IMR-90 (cell line): ENCODE data around the gene SIPA1. TPM values are rescaled to one million over a fixed set of nuclear protein-coding genes. Genes with fewer than 3 reads are reported as not detected.

Experiments
- ATAC-seq: fragments of 200-7000 bp; cut with Tn5 transposase; 2 replicates; pipeline ENCODE4 v1.9.1; 2020; ENCODE audit warnings: low read depth, mild to moderate bottlenecking, moderate library complexity
- BruUV-seq: library from RNA; stranded (reverse); fragments of 400-500 nt; replicated peaks from 2 replicates; lab custom pipeline; 2021; lab: Mats Ljungman, UMichigan
- CTCF ChIA-PET: fragments of 300-600 bp; formaldehyde crosslinking; extraction: SDS; loops from one replicate; lab custom pipeline; 2021; ENCODE audit warnings: antibody characterized with exemption; lab: Yijun Ruan, JAX
- POLR2A ChIA-PET: fragments of 300-600 bp; sonication (Branson Sonifier 250); formaldehyde crosslinking; loops from one replicate; lab custom pipeline; 2022; ENCODE audit warnings: antibody characterized with exemption; ENCODE audit not compliant: unreplicated experiment; lab: Charles Lee
- DNase-seq: peaks from one replicate; pipeline ENCODE4 v3.0.0; 2013
- H2AFZ ChIP-seq: replicated peaks from 2 replicates; pipeline ENCODE3; 2013; ENCODE audit warnings: low read length, mild to moderate bottlenecking; ENCODE audit not compliant: poor library complexity
- H2AK5ac ChIP-seq: 2 replicates; pipeline ENCODE4 v1.6.1; 2013; ENCODE audit warnings: low read depth, low read length, inconsistent platforms
- H2AK9ac ChIP-seq: replicated peaks from 2 replicates; pipeline ENCODE3; 2013; ENCODE audit warnings: mild to moderate bottlenecking, low read depth, low read length, moderate library complexity; ENCODE audit not compliant: poor library complexity
- H2BK120ac ChIP-seq: 2 replicates; pipeline ENCODE4 v1.6.1; 2013; ENCODE audit warnings: low read depth, low read length, inconsistent platforms
- H2BK15ac ChIP-seq: 3 replicates; pipeline ENCODE4 v1.6.1; 2013; ENCODE audit warnings: low read depth, low read length, inconsistent platforms
- H2BK20ac ChIP-seq: 2 replicates; pipeline ENCODE4 v1.6.1; 2013; ENCODE audit warnings: low read depth, mild to moderate bottlenecking, inconsistent platforms, low read length, moderate library complexity
- H2BK5ac ChIP-seq: 2 replicates; pipeline ENCODE4 v1.6.1; 2013; ENCODE audit warnings: mild to moderate bottlenecking, low read depth, low read length, inconsistent platforms; ENCODE audit not compliant: poor library complexity, severe bottlenecking
- H3K14ac ChIP-seq: replicated peaks from 2 replicates; pipeline ENCODE4 v1.6.1; 2013; ENCODE audit warnings: low read depth, low read length, inconsistent platforms
- H3K18ac ChIP-seq: 2 replicates; pipeline ENCODE4 v1.6.1; 2013; ENCODE audit warnings: low read depth, low read length, control low read depth
- H3K23ac ChIP-seq: 2 replicates; pipeline ENCODE4 v1.6.1; 2013; ENCODE audit warnings: low read depth, low read length, inconsistent platforms
- H3K27ac ChIP-seq: 2 replicates; pipeline ENCODE4 v1.5.1; 2013; ENCODE audit warnings: mild to moderate bottlenecking, control low read depth, low read length; ENCODE audit not compliant: insufficient read depth
- H3K27me3 ChIP-seq: 2 replicates; pipeline ENCODE4 v1.6.1; 2013; ENCODE audit warnings: low read length; ENCODE audit not compliant: control insufficient read depth, insufficient read depth
- H3K36me3 ChIP-seq: 2 replicates; pipeline ENCODE4 v1.6.1; 2013; ENCODE audit warnings: low read length, mixed read lengths; ENCODE audit not compliant: control insufficient read depth, insufficient read depth
- H3K4ac ChIP-seq: 2 replicates; pipeline ENCODE4 v1.6.1; 2013; ENCODE audit warnings: low read depth, low read length, inconsistent platforms
- H3K4me1 ChIP-seq: 2 replicates; pipeline ENCODE4 v1.6.1; 2013; ENCODE audit warnings: low read length, mixed read lengths; ENCODE audit not compliant: control insufficient read depth, insufficient read depth
- H3K4me2 ChIP-seq: 2 replicates; pipeline ENCODE4 v1.6.1; 2013; ENCODE audit warnings: low read depth, mild to moderate bottlenecking, control low read depth, low read length, moderate library complexity
- H3K4me3 ChIP-seq: 2 replicates; pipeline ENCODE4 v1.5.1; 2013; ENCODE audit warnings: low read depth, mild to moderate bottlenecking, control low read depth, low read length, moderate library complexity; ENCODE audit not compliant: insufficient read depth
- H3K56ac ChIP-seq: 2 replicates; pipeline ENCODE4 v1.6.1; 2013; ENCODE audit warnings: low read length, inconsistent platforms; ENCODE audit not compliant: insufficient read depth; ENCODE audit errors: extremely low read depth
- H3K79me1 ChIP-seq, 2 experiments: 2 replicates each; pipeline ENCODE4 v1.6.1; 2013; ENCODE audit warnings: low read length in 2 of 2, inconsistent platforms in 1 of 2, low read depth in 1 of 2
- H3K9ac ChIP-seq: 2 replicates; pipeline ENCODE4 v1.6.1; 2013; ENCODE audit warnings: low read depth, low read length, control low read depth
- H3K9me1 ChIP-seq: 2 replicates; pipeline ENCODE4 v1.6.1; 2013; ENCODE audit warnings: low read length, inconsistent platforms; ENCODE audit not compliant: insufficient read depth
- H3K9me3 ChIP-seq: 2 replicates; pipeline ENCODE4 v1.6.1; 2013; ENCODE audit warnings: low read length; ENCODE audit not compliant: control insufficient read depth, insufficient read depth
- H4K20me1 ChIP-seq: 2 replicates; pipeline ENCODE4 v1.6.1; 2013; ENCODE audit warnings: low read length, inconsistent platforms; ENCODE audit not compliant: insufficient read depth
- H4K5ac ChIP-seq: 2 replicates; pipeline ENCODE4 v1.6.1; 2013; ENCODE audit warnings: mild to moderate bottlenecking, low read depth, low read length, control low read depth
- H4K8ac ChIP-seq, 2 experiments: 2 replicates each; pipeline ENCODE4 v1.6.1; 2013; ENCODE audit warnings: low read depth in 2 of 2, low read length in 2 of 2, control low read depth in 1 of 2, inconsistent platforms in 1 of 2
- H4K91ac ChIP-seq: 2 replicates; pipeline ENCODE4 v1.6.1; 2013; ENCODE audit warnings: low read depth, low read length, inconsistent platforms; ENCODE audit not compliant: insufficient read depth
- CHD1 ChIP-seq: IDR thresholded peaks from 2 replicates; pipeline ENCODE4 v1.6.1; 2012; ENCODE audit warnings: low read depth, low read length, improper control_type of control experiment
- MXI1 ChIP-seq: IDR thresholded peaks from 2 replicates; pipeline ENCODE4 v1.6.1; 2012; ENCODE audit warnings: low read depth, mild to moderate bottlenecking, low read length, moderate library complexity, borderline replicate concordance
- RAD21 ChIP-seq: IDR thresholded peaks from 2 replicates; pipeline ENCODE4 v1.6.1; 2012; ENCODE audit warnings: low read length, improper control_type of control experiment
- WGBS, 2 experiments: methylation state at CpG; one replicate each; pipeline versions ENCODE4 v1.1.5 to v1.1.7; 2013; ENCODE audit warnings: missing lambda C conversion rate in 2 of 2; ENCODE audit not compliant: insufficient read length in 1 of 2; ENCODE audit errors: extremely low coverage in 2 of 2; 5-methylcytosine and 5-hydroxymethylcytosine counted together
- dilution Hi-C: fragments of 300-500 bp; cut with HindIII; formaldehyde crosslinking; loops from one replicate; pipeline ENCODE4 v1.14.3; 2018; ENCODE audit warnings: low sequenced_read_pairs; ENCODE audit not compliant: unreplicated experiment
- in situ Hi-C: fragments of 300-500 bp; cut with MboI; formaldehyde crosslinking; loops from 3 replicates; pipeline ENCODE4 v1.14.3; 2019; ENCODE audit warnings: low sequenced_read_pairs, inconsistent platforms, mixed read lengths
- intact Hi-C: fragments of 100-400 bp; cut with micrococcal nuclease; formaldehyde crosslinking; loops from 2 replicates; pipeline ENCODE4 v1.10.0; 2022
- polyA plus RNA-seq, 3 experiments: library from polyadenylated mRNA; depleted of rRNA; stranded (reverse); fragments of >200 nt; gene quantifications; 2 replicates each; pipeline ENCODE4 v1.2.3, GENCODE V29; 2012; ENCODE audit warnings: low replicate concordance in 1 of 3
- total RNA-seq: library from RNA; depleted of rRNA; stranded (reverse); fragments of >200 nt; gene quantifications from 2 replicates; pipeline ENCODE4 v1.2.3, GENCODE V29; 2012

SIPA1 gene
- total and polyA plus RNA-seq, 2 of the 4 experiments (the other 2 are of a cell fraction) = 10.6 to 39.7 TPM

- ChIA-PET POLR2A (no interaction called here), CTCF (no interaction called here)
- H3K23ac ChIP-seq = no peak overlapping the region
- no peaks in the 10 kb centered on the region for H3K4me1 ChIP-seq
- no peaks in the 10 kb centered on the region for H3K27me3 ChIP-seq
- H2AFZ ChIP-seq = no peak overlapping the region
- no peak overlapping the region for H2BK20ac ChIP-seq
- no peak overlapping the region for H2BK120ac ChIP-seq
- WGBS, 2 experiments = 53% methylated on average over 3 of the region's 6 CpGs; no CpG with 5 or more reads in 1 of the 2 experiments
- H3K4me2 ChIP-seq = no peak overlapping the region
- H4K20me1 ChIP-seq = peaks cover 5% of the 10 kb centered on the region
- no peaks in the 10 kb centered on the region for H3K9me1 ChIP-seq
- peaks cover 31% of the 10 kb centered on the region for H3K36me3 ChIP-seq
- intact Hi-C loops = no loop called here
- H3K4ac ChIP-seq = no peak overlapping the region
- no peak overlapping the region for H2AK9ac ChIP-seq
- no peak overlapping the region for H3K9ac ChIP-seq
- dilution Hi-C loops = no loop called here
- H3K4me3 ChIP-seq = no peak overlapping the region
- no peaks in the 10 kb centered on the region for H3K9me3 ChIP-seq
- no peak overlapping the region for H3K14ac ChIP-seq
- no TSS peak for BruUV-seq
- DNase-seq = no peak
- no peak overlapping the region for H3K56ac ChIP-seq
- in situ Hi-C loops = no loop called here
- H3K27ac ChIP-seq = no peak overlapping the region
- no peak overlapping the region for H2AK5ac ChIP-seq
- no peak overlapping the region for H4K8ac ChIP-seq
- no peak overlapping the region for H2BK5ac ChIP-seq
- TF ChIP-seq RAD21 (no peak), MXI1 (no peak), CHD1 (no peak)
- H3K18ac ChIP-seq = no peak overlapping the region
- H4K5ac ChIP-seq = no peak overlapping the region
- ATAC-seq = no peak
- H2BK15ac ChIP-seq = no peak overlapping the region
- H3K79me1 ChIP-seq = 0 out of 4 replicates have a peak, but pooled peaks cover 0 to 3% of the 10 kb centered on the region in 2 experiments
- H4K91ac ChIP-seq = no peak overlapping the region
Observed at GRCh38 chr11:65596520-65596919, 41.4 kb upstream of the SIPA1 start.
